HepG2 (cell line): ENCODE measurements around the gene PSENEN. TPM values are rescaled to one million over a fixed set of nuclear protein-coding genes. Genes with fewer than 3 reads are reported as not detected.

Experiments used
- DNMT3B ChIP-seq: conservative IDR thresholded peaks from 2 replicates; pipeline ENCODE4 v1.6.1; 2016; ENCODE audit warnings: missing biosample characterization, control low read depth
- NFIB ChIP-seq: sonication (generic); formaldehyde crosslinking; IDR thresholded peaks from 2 replicates; pipeline ENCODE4 v1.9.0; 2021; ENCODE audit warnings: missing genetic modification reagents, mild to moderate bottlenecking, borderline replicate concordance
- PPARG ChIP-seq: conservative IDR thresholded peaks from 2 replicates; pipeline ENCODE4 v1.6.1; 2016; ENCODE audit warnings: missing biosample characterization, missing genetic modification reagents
- REST ChIP-seq, 2 experiments: IDR thresholded peaks; 2 replicates each; pipeline ENCODE4 v1.6.1; 2011 to 2012; ENCODE audit warnings: low read length in 2 of 2, borderline replicate concordance in 1 of 2, low read depth in 1 of 2, mild to moderate bottlenecking in 1 of 2, moderate library complexity in 1 of 2
- THAP9 ChIP-seq: sonication (generic); formaldehyde crosslinking; IDR thresholded peaks from 2 replicates; pipeline ENCODE4; 2020; ENCODE audit warnings: missing genetic modification reagents, mild to moderate bottlenecking, borderline replicate concordance
- ZNF407 ChIP-seq: sonication (generic); formaldehyde crosslinking; IDR thresholded peaks from one replicate; pipeline ENCODE4 v1.5.1; 2020; ENCODE audit warnings: mild to moderate bottlenecking, missing genetic modification reagents; ENCODE audit errors: not compliant biosample characterization
- polyA plus RNA-seq, 8 experiments: library from polyadenylated mRNA; depleted of rRNA in 3 of 8; stranded (reverse) in 7 of 8; unstranded in 1 of 8; fragments of >200 nt; fragmentation: Illumina TruSeq in 4 of 8; extraction: Trizol in 4 of 8; gene quantifications; 2 replicates each; pipeline versions ENCODE4 v1.2.1 to v1.2.3, GENCODE V29; 2011 to 2016; ENCODE audit warnings: low read depth in 4 of 8, missing spikeins in 1 of 8, mixed read lengths in 1 of 8; ENCODE audit not compliant: insufficient read depth in 1 of 8
- total RNA-seq, 5 experiments: library from RNA; depleted of rRNA; stranded (reverse); fragments of >200 nt; fragmentation: Illumina TruSeq; extraction: Trizol; gene quantifications; 2 replicates each; pipeline ENCODE4 v1.2.3, GENCODE V29; 2016; ENCODE audit warnings: low read depth in 1 of 5
- TF ChIP-seq, protein P1 (sequence below): sonication (generic); formaldehyde crosslinking; IDR thresholded peaks from 2 replicates; pipeline ENCODE4 v1.5.0; 2020; ENCODE audit warnings: mild to moderate bottlenecking, missing genetic modification reagents, borderline replicate concordance

The PSENEN gene
- total and polyA plus RNA-seq, 2 of the 13 experiments (the other 11 are each of a cell fraction or from before 2014, with no cell fraction given): 16.9 to 34.2 TPM

GRCh38 chr19:35757749-35758608, 12.5 kb downstream of the PSENEN start, which contains the start of gene PROSER3 (continued):
- TF ChIP-seq, protein P1, sequence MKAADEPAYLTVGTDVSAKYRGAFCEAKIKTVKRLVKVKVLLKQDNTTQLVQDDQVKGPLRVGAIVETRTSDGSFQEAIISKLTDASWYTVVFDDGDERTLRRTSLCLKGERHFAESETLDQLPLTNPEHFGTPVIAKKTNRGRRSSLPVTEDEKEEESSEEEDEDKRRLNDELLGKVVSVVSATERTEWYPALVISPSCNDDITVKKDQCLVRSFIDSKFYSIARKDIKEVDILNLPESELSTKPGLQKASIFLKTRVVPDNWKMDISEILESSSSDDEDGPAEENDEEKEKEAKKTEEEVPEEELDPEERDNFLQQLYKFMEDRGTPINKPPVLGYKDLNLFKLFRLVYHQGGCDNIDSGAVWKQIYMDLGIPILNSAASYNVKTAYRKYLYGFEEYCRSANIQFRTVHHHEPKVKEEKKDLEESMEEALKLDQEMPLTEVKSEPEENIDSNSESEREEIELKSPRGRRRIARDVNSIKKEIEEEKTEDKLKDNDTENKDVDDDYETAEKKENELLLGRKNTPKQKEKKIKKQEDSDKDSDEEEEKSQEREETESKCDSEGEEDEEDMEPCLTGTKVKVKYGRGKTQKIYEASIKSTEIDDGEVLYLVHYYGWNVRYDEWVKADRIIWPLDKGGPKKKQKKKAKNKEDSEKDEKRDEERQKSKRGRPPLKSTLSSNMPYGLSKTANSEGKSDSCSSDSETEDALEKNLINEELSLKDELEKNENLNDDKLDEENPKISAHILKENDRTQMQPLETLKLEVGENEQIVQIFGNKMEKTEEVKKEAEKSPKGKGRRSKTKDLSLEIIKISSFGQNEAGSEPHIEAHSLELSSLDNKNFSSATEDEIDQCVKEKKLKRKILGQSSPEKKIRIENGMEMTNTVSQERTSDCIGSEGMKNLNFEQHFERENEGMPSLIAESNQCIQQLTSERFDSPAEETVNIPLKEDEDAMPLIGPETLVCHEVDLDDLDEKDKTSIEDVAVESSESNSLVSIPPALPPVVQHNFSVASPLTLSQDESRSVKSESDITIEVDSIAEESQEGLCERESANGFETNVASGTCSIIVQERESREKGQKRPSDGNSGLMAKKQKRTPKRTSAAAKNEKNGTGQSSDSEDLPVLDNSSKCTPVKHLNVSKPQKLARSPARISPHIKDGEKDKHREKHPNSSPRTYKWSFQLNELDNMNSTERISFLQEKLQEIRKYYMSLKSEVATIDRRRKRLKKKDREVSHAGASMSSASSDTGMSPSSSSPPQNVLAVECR (CRISPR knock-in tag): peak; percentile 94
- TF ChIP-seq THAP9 (CRISPR knock-in tag) (no peak), PPARG (CRISPR knock-in tag) (peak; percentile 14; the same call in 1 of the 2 replicates), ZNF407 (CRISPR knock-in tag) (no peak), NFIB (CRISPR knock-in tag) (no peak), REST (IDR thresholded peaks at IDR 0.05; ENCODE audit: borderline replicate concordance in 1 of 2, low read depth in 1 of 2, low read length in 2 of 2) (no peak), DNMT3B (CRISPR knock-in tag) (no peak)
